IMR-90 (cell line): Measurements from ENCODE around the gene FLT4. TPM values are rescaled to one million over a fixed set of nuclear protein-coding genes. Genes with fewer than 3 reads are reported as not detected.

ENCODE experiments used
- ATAC-seq: fragments of 200-7000 bp; cut with Tn5 transposase; 2 replicates; pipeline ENCODE4 v1.9.1; 2020; ENCODE audit warnings: low read depth, mild to moderate bottlenecking, moderate library complexity
- BruUV-seq: library from RNA; stranded (reverse); fragments of 400-500 nt; replicated peaks from 2 replicates; lab custom pipeline; 2021; lab: Mats Ljungman, UMichigan
- CTCF ChIA-PET: fragments of 300-600 bp; formaldehyde crosslinking; extraction: SDS; loops from one replicate; lab custom pipeline; 2021; ENCODE audit warnings: antibody characterized with exemption; lab: Yijun Ruan, JAX
- POLR2A ChIA-PET: fragments of 300-600 bp; sonication (Branson Sonifier 250); formaldehyde crosslinking; loops from one replicate; lab custom pipeline; 2022; ENCODE audit warnings: antibody characterized with exemption; ENCODE audit not compliant: unreplicated experiment; lab: Charles Lee
- DNase-seq: peaks from one replicate; pipeline ENCODE4 v3.0.0; 2013
- H2AFZ ChIP-seq: replicated peaks from 2 replicates; pipeline ENCODE3; 2013; ENCODE audit warnings: low read length, mild to moderate bottlenecking; ENCODE audit not compliant: poor library complexity
- H2AK5ac ChIP-seq: 2 replicates; pipeline ENCODE4 v1.6.1; 2013; ENCODE audit warnings: low read depth, low read length, inconsistent platforms
- H2AK9ac ChIP-seq: replicated peaks from 2 replicates; pipeline ENCODE3; 2013; ENCODE audit warnings: mild to moderate bottlenecking, low read depth, low read length, moderate library complexity; ENCODE audit not compliant: poor library complexity
- H2BK120ac ChIP-seq: 2 replicates; pipeline ENCODE4 v1.6.1; 2013; ENCODE audit warnings: low read depth, low read length, inconsistent platforms
- H2BK15ac ChIP-seq: 3 replicates; pipeline ENCODE4 v1.6.1; 2013; ENCODE audit warnings: low read depth, low read length, inconsistent platforms
- H2BK20ac ChIP-seq: 2 replicates; pipeline ENCODE4 v1.6.1; 2013; ENCODE audit warnings: low read depth, mild to moderate bottlenecking, inconsistent platforms, low read length, moderate library complexity
- H2BK5ac ChIP-seq: 2 replicates; pipeline ENCODE4 v1.6.1; 2013; ENCODE audit warnings: mild to moderate bottlenecking, low read depth, low read length, inconsistent platforms; ENCODE audit not compliant: poor library complexity, severe bottlenecking
- H3K14ac ChIP-seq: replicated peaks from 2 replicates; pipeline ENCODE4 v1.6.1; 2013; ENCODE audit warnings: low read depth, low read length, inconsistent platforms
- H3K18ac ChIP-seq: 2 replicates; pipeline ENCODE4 v1.6.1; 2013; ENCODE audit warnings: low read depth, low read length, control low read depth
- H3K23ac ChIP-seq: 2 replicates; pipeline ENCODE4 v1.6.1; 2013; ENCODE audit warnings: low read depth, low read length, inconsistent platforms
- H3K27ac ChIP-seq: 2 replicates; pipeline ENCODE4 v1.5.1; 2013; ENCODE audit warnings: mild to moderate bottlenecking, control low read depth, low read length; ENCODE audit not compliant: insufficient read depth
- H3K27me3 ChIP-seq: 2 replicates; pipeline ENCODE4 v1.6.1; 2013; ENCODE audit warnings: low read length; ENCODE audit not compliant: control insufficient read depth, insufficient read depth
- H3K36me3 ChIP-seq: 2 replicates; pipeline ENCODE4 v1.6.1; 2013; ENCODE audit warnings: low read length, mixed read lengths; ENCODE audit not compliant: control insufficient read depth, insufficient read depth
- H3K4ac ChIP-seq: 2 replicates; pipeline ENCODE4 v1.6.1; 2013; ENCODE audit warnings: low read depth, low read length, inconsistent platforms
- H3K4me1 ChIP-seq: 2 replicates; pipeline ENCODE4 v1.6.1; 2013; ENCODE audit warnings: low read length, mixed read lengths; ENCODE audit not compliant: control insufficient read depth, insufficient read depth
- H3K4me2 ChIP-seq: 2 replicates; pipeline ENCODE4 v1.6.1; 2013; ENCODE audit warnings: low read depth, mild to moderate bottlenecking, control low read depth, low read length, moderate library complexity
- H3K4me3 ChIP-seq: 2 replicates; pipeline ENCODE4 v1.5.1; 2013; ENCODE audit warnings: low read depth, mild to moderate bottlenecking, control low read depth, low read length, moderate library complexity; ENCODE audit not compliant: insufficient read depth
- H3K56ac ChIP-seq: 2 replicates; pipeline ENCODE4 v1.6.1; 2013; ENCODE audit warnings: low read length, inconsistent platforms; ENCODE audit not compliant: insufficient read depth; ENCODE audit errors: extremely low read depth
- H3K79me1 ChIP-seq, 2 experiments: 2 replicates each; pipeline ENCODE4 v1.6.1; 2013; ENCODE audit warnings: low read length in 2 of 2, inconsistent platforms in 1 of 2, low read depth in 1 of 2
- H3K9ac ChIP-seq: 2 replicates; pipeline ENCODE4 v1.6.1; 2013; ENCODE audit warnings: low read depth, low read length, control low read depth
- H3K9me1 ChIP-seq: 2 replicates; pipeline ENCODE4 v1.6.1; 2013; ENCODE audit warnings: low read length, inconsistent platforms; ENCODE audit not compliant: insufficient read depth
- H3K9me3 ChIP-seq: 2 replicates; pipeline ENCODE4 v1.6.1; 2013; ENCODE audit warnings: low read length; ENCODE audit not compliant: control insufficient read depth, insufficient read depth
- H4K20me1 ChIP-seq: 2 replicates; pipeline ENCODE4 v1.6.1; 2013; ENCODE audit warnings: low read length, inconsistent platforms; ENCODE audit not compliant: insufficient read depth
- H4K5ac ChIP-seq: 2 replicates; pipeline ENCODE4 v1.6.1; 2013; ENCODE audit warnings: mild to moderate bottlenecking, low read depth, low read length, control low read depth
- H4K8ac ChIP-seq, 2 experiments: 2 replicates each; pipeline ENCODE4 v1.6.1; 2013; ENCODE audit warnings: low read depth in 2 of 2, low read length in 2 of 2, control low read depth in 1 of 2, inconsistent platforms in 1 of 2
- H4K91ac ChIP-seq: 2 replicates; pipeline ENCODE4 v1.6.1; 2013; ENCODE audit warnings: low read depth, low read length, inconsistent platforms; ENCODE audit not compliant: insufficient read depth
- FOS ChIP-seq: fragments of 150-350 bp; IDR thresholded peaks from 2 replicates; pipeline ENCODE4 v1.6.1; 2016; ENCODE audit warnings: low read depth, low read length
- MAFK ChIP-seq: IDR thresholded peaks from 2 replicates; pipeline ENCODE4 v1.6.1; 2012; ENCODE audit warnings: low read depth, low read length, improper control_type of control experiment
- POLR2A ChIP-seq: IDR thresholded peaks from 2 replicates; pipeline ENCODE4 v1.6.1; 2012; ENCODE audit warnings: mild to moderate bottlenecking, low read depth, low read length
- SMC3 ChIP-seq: fragments of 150-350 bp; IDR thresholded peaks from 2 replicates; pipeline ENCODE4 v1.6.1; 2016; ENCODE audit warnings: low read depth, mild to moderate bottlenecking, antibody characterized with exemption, low read length, moderate library complexity
- WGBS, 2 experiments: methylation state at CpG; one replicate each; pipeline versions ENCODE4 v1.1.5 to v1.1.7; 2013; ENCODE audit warnings: missing lambda C conversion rate in 2 of 2; ENCODE audit not compliant: insufficient read length in 1 of 2; ENCODE audit errors: extremely low coverage in 2 of 2; 5-methylcytosine and 5-hydroxymethylcytosine counted together
- dilution Hi-C: fragments of 300-500 bp; cut with HindIII; formaldehyde crosslinking; loops from one replicate; pipeline ENCODE4 v1.14.3; 2018; ENCODE audit warnings: low sequenced_read_pairs; ENCODE audit not compliant: unreplicated experiment
- in situ Hi-C: fragments of 300-500 bp; cut with MboI; formaldehyde crosslinking; loops from 3 replicates; pipeline ENCODE4 v1.14.3; 2019; ENCODE audit warnings: low sequenced_read_pairs, inconsistent platforms, mixed read lengths
- intact Hi-C: fragments of 100-400 bp; cut with micrococcal nuclease; formaldehyde crosslinking; loops from 2 replicates; pipeline ENCODE4 v1.10.0; 2022
- polyA plus RNA-seq, 3 experiments: library from polyadenylated mRNA; depleted of rRNA; stranded (reverse); fragments of >200 nt; gene quantifications; 2 replicates each; pipeline ENCODE4 v1.2.3, GENCODE V29; 2012; ENCODE audit warnings: low replicate concordance in 1 of 3
- total RNA-seq: library from RNA; depleted of rRNA; stranded (reverse); fragments of >200 nt; gene quantifications from 2 replicates; pipeline ENCODE4 v1.2.3, GENCODE V29; 2012

FLT4 gene
- total and polyA plus RNA-seq, 2 of the 4 experiments (the other 2 are of a cell fraction): under 0.01 to 0.07 TPM

- Histone ChIP-seq H3K36me3 (no peaks in the 10 kb centered on the region), H2AFZ (no peak overlapping the region), H3K9me1 (no peaks in the 10 kb centered on the region), H4K5ac (no peak overlapping the region), H3K79me1 (no peaks in the 10 kb centered on the region), H2BK20ac (no peak overlapping the region), H3K4me1 (no peaks in the 10 kb centered on the region), H2BK5ac (no peak overlapping the region), H3K4ac (no peak overlapping the region), H3K56ac (no peak overlapping the region), H3K14ac (no peak overlapping the region), H2AK9ac (no peak overlapping the region), H2AK5ac (no peak overlapping the region), H4K8ac (no peak overlapping the region), H4K20me1 (no peaks in the 10 kb centered on the region; the same call in 1 of the 2 replicates), H3K27me3 (no peaks in the 10 kb centered on the region), H3K9ac (no peak overlapping the region), H3K23ac (no peak overlapping the region), H2BK15ac (no peak overlapping the region), H3K4me3 (no peak overlapping the region), H3K27ac (no peak overlapping the region), H3K18ac (no peak overlapping the region), H3K9me3 (no peaks in the 10 kb centered on the region), H2BK120ac (no peak overlapping the region), H4K91ac (no peak overlapping the region), H3K4me2 (no peak overlapping the region)
- TF ChIP-seq SMC3 (no peak), MAFK (no peak), FOS (no peak), POLR2A (no peak)
- POLR2A ChIA-PET: no interaction called here
- 29% methylated on average over 11 of the region's 20 CpGs; no CpG with 5 or more reads in 1 of the 2 experiments for WGBS, 2 experiments
- CTCF ChIA-PET: no interaction called here
- intact Hi-C loops: no loop called here
- in situ Hi-C loops: no loop called here
- no peak for DNase-seq
- ATAC-seq: no peak
- dilution Hi-C loops: no loop called here
- no TSS peak for BruUV-seq
These were observed 11.3 kb downstream of the FLT4 start for GRCh38 chr5:180637962-180638680.
